H1 (cell line): ENCODE data around the gene PPRC1. TPM values are rescaled to one million over a fixed set of nuclear protein-coding genes. Genes with fewer than 3 reads are reported as not detected.

Source experiments
- CTCF ChIA-PET: fragments of 300-600 bp; sonication (Branson Sonifier 250); formaldehyde crosslinking; loops from one replicate; lab custom pipeline; 2021; ENCODE audit not compliant: partially characterized antibody; lab: Charles Lee
- POLR2A ChIA-PET: fragments of 300-600 bp; sonication (Branson Sonifier 250); formaldehyde crosslinking; loops from one replicate; lab custom pipeline; 2021; ENCODE audit warnings: inconsistent platforms; ENCODE audit not compliant: partially characterized antibody; lab: Charles Lee
- DNase-seq, 2 experiments: peaks; one replicate each; pipeline versions ENCODE4 v3.0.0 to v3.0.0-alpha.2; 2010 to 2022; ENCODE audit warnings: low spot score in 2 of 2, low read depth in 1 of 2, mixed read lengths in 1 of 2
- FAIRE-seq: peaks from 2 replicates; lab custom pipeline; 2011; peaks lifted over from hg19 to GRCh38; lab: Jason Lieb, UNC
- H2AFZ ChIP-seq: 2 replicates; pipeline ENCODE4 v1.8.1; 2012; ENCODE audit warnings: low read length, inconsistent platforms
- H2AK5ac ChIP-seq: 2 replicates; pipeline ENCODE4 v1.6.1; 2013; ENCODE audit warnings: low read depth, low read length
- H2BK120ac ChIP-seq: replicated peaks from 2 replicates; pipeline ENCODE3; 2013; ENCODE audit warnings: low read depth, low read length, inconsistent platforms
- H2BK12ac ChIP-seq: 2 replicates; pipeline ENCODE4 v1.6.1; 2013; ENCODE audit warnings: low read depth, low read length
- H2BK15ac ChIP-seq: 2 replicates; pipeline ENCODE4 v1.6.1; 2013; ENCODE audit warnings: low read length
- H2BK20ac ChIP-seq: 2 replicates; pipeline ENCODE4 v1.6.1; 2013; ENCODE audit warnings: low read length
- H2BK5ac ChIP-seq: 2 replicates; pipeline ENCODE4 v1.6.1; 2013; ENCODE audit warnings: low read depth, low read length
- H3K14ac ChIP-seq: 2 replicates; pipeline ENCODE4 v1.6.1; 2013; ENCODE audit warnings: inconsistent platforms; ENCODE audit not compliant: insufficient read length
- H3K18ac ChIP-seq: 2 replicates; pipeline ENCODE4 v1.6.1; 2013; ENCODE audit warnings: low read length; ENCODE audit errors: extremely low read depth
- H3K23ac ChIP-seq: 2 replicates; pipeline ENCODE4 v1.6.1; 2013; ENCODE audit warnings: inconsistent platforms; ENCODE audit not compliant: insufficient read length
- H3K23me2 ChIP-seq: 2 replicates; pipeline ENCODE4 v1.6.1; 2013; ENCODE audit warnings: low read depth, low read length
- H3K27ac ChIP-seq: 2 replicates; pipeline ENCODE4 v1.6.1; 2011; ENCODE audit warnings: low read depth, low read length, inconsistent platforms
- H3K27me3 ChIP-seq, 4 experiments: replicated peaks in 1 of 4; 1 replicate in 1 of 4; 2 replicates in 3 of 4; pipeline versions ENCODE4 v1.6.1 to v1.8.1; 2011 to 2013; ENCODE audit warnings: low read length in 3 of 4, mild to moderate bottlenecking in 3 of 4, inconsistent platforms in 2 of 4, mixed read lengths in 2 of 4, moderate library complexity in 1 of 4; ENCODE audit not compliant: control insufficient read depth in 3 of 4, insufficient read depth in 3 of 4; ENCODE audit errors: extremely low read depth in 1 of 4
- H3K36me3 ChIP-seq, 4 experiments: 2 replicates each; pipeline versions ENCODE4 v1.6.1 to v1.8.1; 2011 to 2013; ENCODE audit warnings: mild to moderate bottlenecking in 4 of 4, low read length in 3 of 4, moderate library complexity in 2 of 4, control low read depth in 1 of 4, inconsistent platforms in 1 of 4; ENCODE audit not compliant: insufficient read depth in 4 of 4, control insufficient read depth in 2 of 4
- H3K4ac ChIP-seq: replicated peaks from 2 replicates; pipeline ENCODE3; 2013; ENCODE audit warnings: low read length, low read depth, mixed read lengths, inconsistent platforms; ENCODE audit not compliant: insufficient read length
- H3K4me1 ChIP-seq, 4 experiments: replicated peaks in 1 of 4; 1 replicate in 1 of 4; 2 replicates in 3 of 4; pipeline versions ENCODE4 v1.6.1 to v1.8.1; 2011 to 2013; ENCODE audit warnings: low read length in 3 of 4, inconsistent platforms in 2 of 4, mixed read lengths in 1 of 4; ENCODE audit not compliant: insufficient read depth in 4 of 4, control insufficient read depth in 3 of 4
- H3K4me2 ChIP-seq, 2 experiments: 2 replicates each; pipeline versions ENCODE4 v1.6.1 to v1.8.1; 2011 to 2013; ENCODE audit warnings: low read depth in 2 of 2, low read length in 2 of 2, control low read depth in 1 of 2, inconsistent platforms in 1 of 2, mild to moderate bottlenecking in 1 of 2; ENCODE audit not compliant: insufficient read depth in 1 of 2
- H3K4me3 ChIP-seq, 4 experiments: fragments of 200-600, 300-600 bp in 1 of 4; sonication (generic), shearing (Covaris generic), sonication (Bioruptor Twin) in 1 of 4; 2 replicates each; pipeline versions ENCODE4 v1.5.1 to v1.8.1; 2011 to 2016; ENCODE audit warnings: low read length in 4 of 4, low read depth in 3 of 4, control low read depth in 2 of 4, inconsistent platforms in 2 of 4, mild to moderate bottlenecking in 2 of 4, mixed read lengths in 1 of 4, moderate library complexity in 1 of 4; ENCODE audit not compliant: insufficient read depth in 2 of 4; ENCODE audit errors: extremely low read depth in 1 of 4
- H3K56ac ChIP-seq: replicated peaks from 2 replicates; pipeline ENCODE3; 2013; ENCODE audit warnings: low read depth, mild to moderate bottlenecking, mixed read lengths, low read length, inconsistent platforms; ENCODE audit not compliant: insufficient read length
- H3K79me1 ChIP-seq: 2 replicates; pipeline ENCODE4 v1.6.1; 2013; ENCODE audit warnings: low read depth, low read length, control low read depth
- H3K79me2 ChIP-seq, 2 experiments: 2 replicates each; pipeline versions ENCODE4 v1.6.1 to v1.8.1; 2012 to 2013; ENCODE audit warnings: low read length in 2 of 2, mild to moderate bottlenecking in 2 of 2, inconsistent platforms in 1 of 2; ENCODE audit not compliant: insufficient read depth in 2 of 2, control insufficient read depth in 1 of 2
- H3K9ac ChIP-seq, 4 experiments: replicated peaks in 1 of 4; 1 replicate in 1 of 4; 2 replicates in 3 of 4; pipeline versions ENCODE4 v1.6.1 to v1.8.1; 2011 to 2013; ENCODE audit warnings: low read depth in 3 of 4, low read length in 3 of 4, control low read depth in 2 of 4, mild to moderate bottlenecking in 2 of 4, moderate library complexity in 2 of 4, inconsistent platforms in 1 of 4; ENCODE audit errors: extremely low read depth in 1 of 4
- H3K9me3 ChIP-seq, 2 experiments: 2 replicates each; pipeline versions ENCODE4 v1.6.1 to v1.8.1; 2012 to 2013; ENCODE audit warnings: mild to moderate bottlenecking in 2 of 2, moderate library complexity in 2 of 2, control low read depth in 1 of 2, inconsistent platforms in 1 of 2, low read depth in 1 of 2, low read length in 1 of 2, mixed read lengths in 1 of 2; ENCODE audit not compliant: insufficient read depth in 2 of 2
- H4K20me1 ChIP-seq, 2 experiments: replicated peaks in 1 of 2; 2 replicates each; pipeline versions ENCODE3 to v1.8.1; 2011 to 2013; ENCODE audit warnings: inconsistent platforms in 2 of 2, low read length in 2 of 2, mild to moderate bottlenecking in 1 of 2; ENCODE audit not compliant: insufficient read depth in 2 of 2, control insufficient read depth in 1 of 2
- H4K5ac ChIP-seq: 2 replicates; pipeline ENCODE4 v1.6.1; 2013; ENCODE audit warnings: low read length, low read depth, mixed read lengths, inconsistent platforms; ENCODE audit not compliant: insufficient read length
- H4K8ac ChIP-seq: 2 replicates; pipeline ENCODE4 v1.8.0; 2013; ENCODE audit warnings: mild to moderate bottlenecking, moderate library complexity, low read length, inconsistent platforms; ENCODE audit not compliant: insufficient read depth; ENCODE audit errors: extremely low read depth
- H4K91ac ChIP-seq: replicated peaks from 2 replicates; pipeline ENCODE3; 2013; ENCODE audit warnings: low read length, mixed read lengths, inconsistent platforms; ENCODE audit not compliant: insufficient read length
- ATF3 ChIP-seq: IDR thresholded peaks from 2 replicates; pipeline ENCODE4 v1.6.1; 2011; ENCODE audit warnings: low read depth, mild to moderate bottlenecking, low read length; ENCODE audit not compliant: insufficient read depth
- BRCA1 ChIP-seq: IDR thresholded peaks from 2 replicates; pipeline ENCODE4 v1.6.1; 2012; ENCODE audit warnings: low read depth, low read length, improper control_type of control experiment
- CBX5 ChIP-seq: fragments of 300-800, 300-1000 bp; sonication (generic); IDR thresholded peaks from 2 replicates; pipeline ENCODE4 v1.7.1; 2016; ENCODE audit warnings: antibody characterized with exemption, low read length, low read depth
- CHD1 ChIP-seq: IDR thresholded peaks from 2 replicates; pipeline ENCODE4 v1.6.1; 2012; ENCODE audit warnings: low read depth, low read length, improper control_type of control experiment
- CTCF ChIP-seq, 3 experiments: IDR thresholded peaks; 1 replicate in 2 of 3; 2 replicates in 1 of 3; pipeline versions ENCODE4 v1.5.1 to v1.6.1; 2011; ENCODE audit warnings: low read length in 3 of 3, mild to moderate bottlenecking in 3 of 3, inconsistent platforms in 2 of 3, low read depth in 1 of 3, moderate library complexity in 1 of 3; ENCODE audit not compliant: insufficient read depth in 1 of 3; ENCODE audit errors: control extremely low read depth in 1 of 3
- RAD21 ChIP-seq, 2 experiments: IDR thresholded peaks in 1 of 2; conservative IDR thresholded peaks in 1 of 2; 2 replicates each; pipeline ENCODE4 v1.6.1; 2011; ENCODE audit warnings: low read depth in 2 of 2, low read length in 2 of 2, improper control_type of control experiment in 1 of 2, inconsistent platforms in 1 of 2, mild to moderate bottlenecking in 1 of 2, moderate library complexity in 1 of 2
- SIX5 ChIP-seq: IDR thresholded peaks from 2 replicates; pipeline ENCODE4 v1.6.1; 2011; ENCODE audit warnings: mild to moderate bottlenecking, low read depth, low read length
- TBP ChIP-seq: IDR thresholded peaks from 2 replicates; pipeline ENCODE4 v1.6.1; 2011; ENCODE audit warnings: low read depth, low read length, improper control_type of control experiment
- WGBS, 2 experiments: shearing (Covaris generic) in 1 of 2; methylation state at CpG; one replicate each; pipeline versions ENCODE4 v1.1.6 to v1.1.7; 2013 to 2015; ENCODE audit warnings: low lambda C conversion rate in 2 of 2, mixed read lengths in 2 of 2, inconsistent platforms in 1 of 2, low coverage in 1 of 2, missing lambda C conversion rate in 1 of 2; ENCODE audit not compliant: insufficient replicate concordance in 2 of 2, insufficient coverage in 1 of 2, insufficient read length in 1 of 2; ENCODE audit errors: extremely low coverage in 1 of 2, missing lambda C conversion rate in 1 of 2; 5-methylcytosine and 5-hydroxymethylcytosine counted together
- polyA plus RNA-seq, 7 experiments: library from polyadenylated mRNA; depleted of rRNA in 3 of 7; stranded (reverse) in 5 of 7; unstranded in 2 of 7; fragments of >200 nt in 5 of 7; fragments of 200-250 nt in 2 of 7; gene quantifications; 1 replicate in 5 of 7; 2 replicates in 1 of 7; 4 replicates in 1 of 7; pipeline versions ENCODE4 v1.2.1 to v1.2.3, GENCODE V29; 2011 to 2013; ENCODE audit warnings: missing spikeins in 2 of 7, mixed read lengths in 2 of 7
- total RNA-seq: library from RNA; stranded (reverse); fragmentation: NEBNext Ultra II Directional; extraction: Animal tissue kit (Norgen Biotek cat#: 25700); gene quantifications from 2 replicates; pipeline ENCODE4 v1.2.1, GENCODE V29; 2021

PPRC1 gene
- total and polyA plus RNA-seq, 2 of the 8 experiments (the other 6 are each of a cell fraction or from before 2014, with no cell fraction given), result 46.5 to 88.4 TPM

- peaks cover 33 to 67% (median 46%) of the 10 kb centered on the region in 4 experiments for H3K36me3 ChIP-seq
Measured at GRCh38 chr10:102106998-102107397, 25.8 kb upstream of the PPRC1 start.

More at GRCh38 chr10:102106998-102107397, 25.8 kb upstream of the PPRC1 start:
- Histone ChIP-seq H3K14ac (no peak overlapping the region), H2BK15ac (no peak overlapping the region), H4K20me1 (peaks cover 20 to 29% of the 10 kb centered on the region in 2 experiments), H3K4me1 (no peaks in the 10 kb centered on the region; a peak in 1 of 7 replicates), H2BK5ac (no peak overlapping the region), H3K79me2 (peaks cover 0 to 17% of the 10 kb centered on the region in 2 experiments; a peak in 2 of 4 replicates), H3K23me2 (no peaks in the 10 kb centered on the region), H4K5ac (no peak overlapping the region), H2BK20ac (no peak overlapping the region), H3K4me3 (no peak overlapping the region), H2BK120ac (no peak overlapping the region), H3K27ac (no peak overlapping the region), H3K9me3 (no peaks in the 10 kb centered on the region), H2BK12ac (no peak overlapping the region), H3K56ac (no peak overlapping the region), H3K23ac (no peak overlapping the region), H3K18ac (no peak overlapping the region), H3K4me2 (no peak overlapping the region), H4K8ac (no peak overlapping the region), H2AK5ac (no peak overlapping the region), H3K4ac (no peak overlapping the region), H3K79me1 (peaks cover 12% of the 10 kb centered on the region; the same call in 1 of the 2 replicates), H2AFZ (no peak overlapping the region), H3K27me3 (no peaks in the 10 kb centered on the region), H4K91ac (no peak overlapping the region), H3K9ac (no peak overlapping the region)
- POLR2A ChIA-PET, result interaction anchor here (1.1 to 1.8 kb wide), 5 partner anchors 8 to 31 kb away, joined by 3 to 7 read pairs (median 4); no protein-coding TSS in a partner anchor
- 85% methylated on average over 2 of the region's 2 CpGs; no CpG with 5 or more reads in 1 of the 2 experiments for WGBS, 2 experiments
- DNase-seq, result no peak
- CTCF ChIA-PET, result interaction anchor here (0.8 to 7.9 kb wide), 5 partner anchors 7 to 38 kb away, joined by 3 to 86 read pairs (median 3); partner anchors contain the start of gene PPRC1
- no peak for FAIRE-seq
- TF ChIP-seq RAD21 (IDR thresholded peaks at IDR 0.05 in 1 of 2, conservative IDR thresholded peaks at IDR 0.05 in 1 of 2; ENCODE audit: low read depth in 2 of 2, low read length in 2 of 2), result no peak
- TF ChIP-seq CTCF (IDR thresholded peaks at IDR 0.05; ENCODE audit: control extremely low read depth in 1 of 3, insufficient read depth in 1 of 3, low read depth in 1 of 3, low read length in 3 of 3), result no peak
- TF ChIP-seq BRCA1, result no peak
- TF ChIP-seq CBX5, result no peak
- TF ChIP-seq CHD1, result no peak
- no peak for TF ChIP-seq SIX5
- no peak for TF ChIP-seq ATF3
- no peak for TF ChIP-seq TBP
